ENCODE data around the gene TM6SF1.

Gene TM6SF1

DNA sequence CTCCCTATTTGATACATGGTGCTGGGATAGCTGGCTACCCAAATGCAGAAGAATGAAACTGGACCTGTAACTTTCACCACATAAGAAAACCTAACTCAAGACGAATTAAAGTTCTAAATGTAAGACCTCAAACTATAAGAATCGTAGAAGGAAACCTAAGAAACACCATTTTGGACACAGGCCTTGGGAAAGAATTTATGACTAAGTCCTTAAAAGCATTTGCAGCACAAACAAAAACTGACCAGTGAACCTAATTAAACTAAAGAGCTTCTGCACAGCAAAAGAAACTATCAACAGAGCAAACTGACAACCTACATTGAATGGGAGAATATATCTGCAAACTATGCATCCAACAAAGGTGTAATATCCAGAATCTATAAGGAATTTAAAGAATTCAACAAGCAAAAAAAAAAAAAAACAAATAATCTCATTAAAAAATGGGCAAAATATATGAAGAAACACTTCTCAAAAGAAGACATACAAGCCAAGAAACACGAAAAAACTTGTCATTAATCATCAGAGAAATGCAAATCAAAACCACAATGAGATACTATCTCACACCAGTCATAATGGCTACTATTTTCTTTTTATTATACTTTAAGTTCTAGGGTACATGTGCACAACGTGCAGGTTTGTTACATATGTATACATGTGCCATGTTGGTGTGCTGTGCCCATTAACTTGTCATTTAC, 63.2 kb downstream of the TM6SF1 start:
- Histone ChIP-seq H3K36me3 (ENCODE audit: low read length) (no peaks in the 10 kb centered on the region), H3K4me2 (ENCODE audit: low read depth, low read length, poor library complexity, severe bottlenecking) (no peak overlapping the region), H3K9me2 (replicated peaks; ENCODE audit: insufficient read depth, low read length) (no peaks in the 10 kb centered on the region), H4K20me1 (ENCODE audit: low read depth, low read length) (no peaks in the 10 kb centered on the region), H3K27ac (ENCODE audit: low read depth, low read length) (no peak overlapping the region), H2AFZ (ENCODE audit: low read depth, low read length, severe bottlenecking) (no peak overlapping the region), H3K4me3 (ENCODE audit: insufficient read depth, low read length, poor library complexity, severe bottlenecking) (no peak overlapping the region), H3K27me3 (ENCODE audit: low read length) (no peaks in the 10 kb centered on the region), H3K79me2 (ENCODE audit: insufficient read depth, low read length) (no peaks in the 10 kb centered on the region), H3K9me3 (ENCODE audit: insufficient read depth, low read length) (no peaks in the 10 kb centered on the region), H3F3A (ENCODE audit: insufficient read depth) (no peaks in the 10 kb centered on the region), H3K9ac (ENCODE audit: low read length) (no peak overlapping the region)
- TF ChIP-seq, protein P1, sequence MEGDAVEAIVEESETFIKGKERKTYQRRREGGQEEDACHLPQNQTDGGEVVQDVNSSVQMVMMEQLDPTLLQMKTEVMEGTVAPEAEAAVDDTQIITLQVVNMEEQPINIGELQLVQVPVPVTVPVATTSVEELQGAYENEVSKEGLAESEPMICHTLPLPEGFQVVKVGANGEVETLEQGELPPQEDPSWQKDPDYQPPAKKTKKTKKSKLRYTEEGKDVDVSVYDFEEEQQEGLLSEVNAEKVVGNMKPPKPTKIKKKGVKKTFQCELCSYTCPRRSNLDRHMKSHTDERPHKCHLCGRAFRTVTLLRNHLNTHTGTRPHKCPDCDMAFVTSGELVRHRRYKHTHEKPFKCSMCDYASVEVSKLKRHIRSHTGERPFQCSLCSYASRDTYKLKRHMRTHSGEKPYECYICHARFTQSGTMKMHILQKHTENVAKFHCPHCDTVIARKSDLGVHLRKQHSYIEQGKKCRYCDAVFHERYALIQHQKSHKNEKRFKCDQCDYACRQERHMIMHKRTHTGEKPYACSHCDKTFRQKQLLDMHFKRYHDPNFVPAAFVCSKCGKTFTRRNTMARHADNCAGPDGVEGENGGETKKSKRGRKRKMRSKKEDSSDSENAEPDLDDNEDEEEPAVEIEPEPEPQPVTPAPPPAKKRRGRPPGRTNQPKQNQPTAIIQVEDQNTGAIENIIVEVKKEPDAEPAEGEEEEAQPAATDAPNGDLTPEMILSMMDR (IDR thresholded peaks at IDR 0.05; ENCODE audit: insufficient read depth, low read length, poor library complexity, severe bottlenecking) = no peak
- no peak for TF ChIP-seq EZH2phosphoT487 (conservative IDR thresholded peaks at IDR 0.05; ENCODE audit: low read length)

DNA sequence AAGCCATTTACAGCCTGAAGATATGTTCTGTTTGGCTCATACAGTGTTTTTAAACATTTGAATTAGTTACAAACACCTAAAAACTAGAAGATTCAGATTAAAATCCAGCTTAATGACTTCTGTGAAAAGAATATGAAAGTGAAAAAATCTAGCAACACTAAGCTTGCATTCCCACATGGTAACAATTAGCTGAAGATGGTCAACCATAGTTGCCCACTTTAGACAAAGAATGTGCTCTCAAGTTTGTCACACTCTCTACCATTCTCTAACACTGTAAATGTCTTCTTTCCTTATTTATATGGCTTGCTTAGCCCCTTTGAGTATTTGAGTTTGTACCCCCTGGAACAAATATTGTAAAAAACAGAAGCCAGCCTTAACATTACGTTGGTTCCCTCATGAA, 67.4 kb downstream of the TM6SF1 start:
- Histone ChIP-seq H3K27ac (ENCODE audit: low read depth, low read length) (no peak overlapping the region), H3K36me3 (ENCODE audit: low read length) (no peaks in the 10 kb centered on the region), H4K20me1 (ENCODE audit: low read depth, low read length) (no peaks in the 10 kb centered on the region), H3K4me3 (ENCODE audit: insufficient read depth, low read length, poor library complexity, severe bottlenecking) (no peak overlapping the region), H3K27me3 (ENCODE audit: low read length) (no peaks in the 10 kb centered on the region), H3K79me2 (ENCODE audit: insufficient read depth, low read length) (no peaks in the 10 kb centered on the region), H3K4me2 (ENCODE audit: low read depth, low read length, poor library complexity, severe bottlenecking) (no peak overlapping the region), H3K9me2 (replicated peaks; ENCODE audit: insufficient read depth, low read length) (no peaks in the 10 kb centered on the region), H3F3A (ENCODE audit: insufficient read depth) (no peaks in the 10 kb centered on the region), H3K9ac (ENCODE audit: low read length) (no peak overlapping the region), H3K9me3 (ENCODE audit: insufficient read depth, low read length) (no peaks in the 10 kb centered on the region), H2AFZ (ENCODE audit: low read depth, low read length, severe bottlenecking) (no peak overlapping the region)
- TF ChIP-seq EZH2phosphoT487 (conservative IDR thresholded peaks at IDR 0.05; ENCODE audit: low read length) = no peak
- TF ChIP-seq, protein P1 (IDR thresholded peaks at IDR 0.05; ENCODE audit: insufficient read depth, low read length, poor library complexity, severe bottlenecking) = no peak

DNA sequence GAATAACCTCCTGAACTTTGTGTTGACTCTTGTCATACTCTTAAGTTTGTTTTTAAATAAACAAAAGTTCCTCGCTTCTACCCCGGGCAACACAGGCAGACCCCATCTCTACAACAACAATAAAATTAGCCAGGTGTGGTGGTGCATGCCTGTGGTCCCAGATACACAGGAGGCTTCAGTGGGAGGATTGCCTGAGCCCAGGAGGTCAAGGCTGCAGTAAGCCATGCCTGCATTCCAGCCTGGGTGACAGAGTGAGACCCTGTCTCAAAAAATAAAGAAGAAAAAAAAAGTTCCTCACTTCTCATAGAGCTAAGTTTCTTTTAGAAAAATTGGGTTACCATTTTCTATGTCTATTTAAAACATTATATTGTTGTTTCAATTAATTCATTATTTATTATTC, 70.9 kb downstream of the TM6SF1 start:
- no peaks in the 10 kb centered on the region for H3F3A ChIP-seq (ENCODE audit: insufficient read depth)
- no peak overlapping the region for H3K9ac ChIP-seq (ENCODE audit: low read length)
- H3K9me3 ChIP-seq (ENCODE audit: insufficient read depth, low read length) = no peaks in the 10 kb centered on the region
- no peak overlapping the region for H3K4me2 ChIP-seq (ENCODE audit: low read depth, low read length, poor library complexity, severe bottlenecking)
- H3K27me3 ChIP-seq (ENCODE audit: low read length) = no peaks in the 10 kb centered on the region
- no peaks in the 10 kb centered on the region for H3K36me3 ChIP-seq (ENCODE audit: low read length)
- H3K27ac ChIP-seq (ENCODE audit: low read depth, low read length) = no peak overlapping the region
- no peak overlapping the region for H3K4me3 ChIP-seq (ENCODE audit: insufficient read depth, low read length, poor library complexity, severe bottlenecking)
- no peak overlapping the region for H2AFZ ChIP-seq (ENCODE audit: low read depth, low read length, severe bottlenecking)
- H3K79me2 ChIP-seq (ENCODE audit: insufficient read depth, low read length) = no peaks in the 10 kb centered on the region
- no peaks in the 10 kb centered on the region for H4K20me1 ChIP-seq (ENCODE audit: low read depth, low read length)
- TF ChIP-seq EZH2phosphoT487 (conservative IDR thresholded peaks at IDR 0.05; ENCODE audit: low read length) = no peak
- TF ChIP-seq, protein P1 (IDR thresholded peaks at IDR 0.05; ENCODE audit: insufficient read depth, low read length, poor library complexity, severe bottlenecking) = no peak
- H3K9me2 ChIP-seq (replicated peaks; ENCODE audit: insufficient read depth, low read length) = no peaks in the 10 kb centered on the region

Data from SU-DHL-6 (cell line).